Left ventricle myocardium inferior (tissue), 1 donor: Measurements from ENCODE around the gene MVP. TPM values are rescaled to one million over a fixed set of nuclear protein-coding genes. Genes with fewer than 3 reads are reported as not detected.

Source experiments
- DNase-seq: peaks from one replicate; pipeline ENCODE4 v3.0.0-alpha.2; 2020
- H3K27ac ChIP-seq: fragments of 200-600 bp; replicated peaks from 2 replicates; pipeline ENCODE4 v1.8.0; 2021
- H3K27me3 ChIP-seq: fragments of 200-600 bp; 2 replicates; pipeline ENCODE4 v1.8.0; 2021; ENCODE audit warnings: low read depth
- H3K36me3 ChIP-seq: fragments of 200-600 bp; 2 replicates; pipeline ENCODE4 v1.8.0; 2021
- H3K4me1 ChIP-seq: fragments of 200-600 bp; 2 replicates; pipeline ENCODE4 v1.8.0; 2021
- H3K4me3 ChIP-seq: fragments of 200-600 bp; 2 replicates; pipeline ENCODE4 v1.8.0; 2021; ENCODE audit warnings: mild to moderate bottlenecking, moderate library complexity
- H3K9me3 ChIP-seq: fragments of 200-600 bp; replicated peaks from 2 replicates; pipeline ENCODE4 v1.8.0; 2021
- CTCF ChIP-seq: fragments of 200-600 bp; IDR thresholded peaks from 2 replicates; pipeline ENCODE4 v1.8.0; 2021; ENCODE audit warnings: antibody characterized with exemption, mild to moderate bottlenecking, borderline replicate concordance
- intact Hi-C: fragments of 100-400 bp; cut with micrococcal nuclease; formaldehyde crosslinking; loops from one replicate; pipeline ENCODE4 v1.11.0; 2022
- total RNA-seq: library from RNA; stranded (reverse); fragmentation: NEBNext Ultra II Directional; extraction: Animal tissue kit (Norgen Biotek cat#: 25700); gene quantifications from one replicate; pipeline ENCODE4 v1.2.1, GENCODE V29; 2021
- donor health status: DM: no; HTN: yes; CAD: no; lungs with severe emphysema.

MVP gene
- total RNA-seq, 1 donor from 2014 or later = 38.6 TPM

GRCh38 chr16:29821643-29822115 is 1.4 kb downstream of the MVP start:
- intact Hi-C loops = no loop called here
- H3K36me3 ChIP-seq = peaks cover 22% of the 10 kb centered on the region
- no peak for DNase-seq
- H3K4me3 ChIP-seq = peak overlapping the region; percentile 81
- peak overlapping the region; percentile 87 for H3K27ac ChIP-seq
- peaks cover 92% of the 10 kb centered on the region for H3K4me1 ChIP-seq
- H3K9me3 ChIP-seq = no peaks in the 10 kb centered on the region
- TF ChIP-seq CTCF = no peak
- no peaks in the 10 kb centered on the region for H3K27me3 ChIP-seq

GRCh38 chr16:29824589-29825144 is 4.4 kb downstream of the MVP start:
- no peak for DNase-seq
- no peak for TF ChIP-seq CTCF
- H3K27ac ChIP-seq = peak overlapping the region; percentile 87
- H3K27me3 ChIP-seq = no peaks in the 10 kb centered on the region
- peaks cover under 1% of the 10 kb centered on the region for H3K36me3 ChIP-seq
- H3K4me1 ChIP-seq = peaks cover 88% of the 10 kb centered on the region
- no peaks in the 10 kb centered on the region for H3K9me3 ChIP-seq
- intact Hi-C loops = no loop called here
- peak overlapping the region; percentile 21 for H3K4me3 ChIP-seq

GRCh38 chr16:29825145-29826044 is 5.1 kb downstream of the MVP start:
- Histone ChIP-seq H3K27ac (peak overlapping the region; percentile 87), H3K27me3 (no peaks in the 10 kb centered on the region), H3K36me3 (peaks cover 4% of the 10 kb centered on the region), H3K4me1 (peaks cover 86% of the 10 kb centered on the region), H3K4me3 (peak overlapping the region; percentile 21), H3K9me3 (no peaks in the 10 kb centered on the region)
- intact Hi-C loops = no loop called here
- peak; percentile 67 for DNase-seq
- TF ChIP-seq CTCF = no peak

- DNase-seq = no peak
Measured at GRCh38 chr16:29826342-29826695, 6.1 kb downstream of the MVP start.

GRCh38 chr16:29830774-29831173 is 10.5 kb downstream of the MVP start:
- DNase-seq = no peak
- Histone ChIP-seq H3K36me3 (peaks cover 50% of the 10 kb centered on the region), H3K4me1 (peaks cover 44% of the 10 kb centered on the region), H3K9me3 (no peaks in the 10 kb centered on the region), H3K27me3 (no peaks in the 10 kb centered on the region), H3K4me3 (no peak overlapping the region), H3K27ac (no peak overlapping the region)
- intact Hi-C loops = no loop called here
- no peak for TF ChIP-seq CTCF

More at GRCh38 chr16:29826342-29826695, 6.1 kb downstream of the MVP start:
- intact Hi-C loops = no loop called here
- Histone ChIP-seq H3K36me3 (peaks cover 12% of the 10 kb centered on the region), H3K27me3 (no peaks in the 10 kb centered on the region), H3K9me3 (no peaks in the 10 kb centered on the region), H3K4me3 (no peak overlapping the region), H3K4me1 (peaks cover 82% of the 10 kb centered on the region), H3K27ac (peak overlapping the region; percentile 87)
- no peak for TF ChIP-seq CTCF
